Neural progenitor cell (in vitro differentiated cells): Measurements from ENCODE around the gene SLC4A1AP. TPM values are rescaled to one million over a fixed set of nuclear protein-coding genes. Genes with fewer than 3 reads are reported as not detected.

Experiments used
- DNase-seq: peaks from one replicate; pipeline ENCODE4 v3.0.0-alpha.2; 2016; ENCODE audit warnings: low spot score
- H2AFZ ChIP-seq: fragments of 200-600 bp; sonication (generic); replicated peaks from 2 replicates; pipeline ENCODE4 v1.6.1; 2016; ENCODE audit warnings: antibody characterized with exemption
- H3F3A ChIP-seq: fragments of 200-600 bp; sonication (generic); 2 replicates; pipeline ENCODE4 v1.6.1; 2016; ENCODE audit warnings: antibody characterized with exemption, low read depth
- H3K27ac ChIP-seq: fragments of 200-600 bp; sonication (generic); 2 replicates; pipeline ENCODE4 v1.5.1; 2016; ENCODE audit warnings: mild to moderate bottlenecking
- H3K27me3 ChIP-seq: fragments of 200-600 bp; sonication (generic); 2 replicates; pipeline ENCODE4 v1.6.1; 2016; ENCODE audit warnings: mild to moderate bottlenecking, moderate library complexity
- H3K36me3 ChIP-seq: fragments of 200-600 bp; sonication (generic); 2 replicates; pipeline ENCODE4 v1.5.1; 2016
- H3K4me1 ChIP-seq: fragments of 200-600 bp; sonication (generic); 2 replicates; pipeline ENCODE4 v1.6.1; 2016; ENCODE audit warnings: mixed run types
- H3K4me2 ChIP-seq: fragments of 200-600 bp; sonication (generic); 2 replicates; pipeline ENCODE4 v1.6.1; 2016
- H3K4me3 ChIP-seq: fragments of 200-600 bp; sonication (generic); 2 replicates; pipeline ENCODE4 v1.5.1; 2016
- H3K79me2 ChIP-seq: fragments of 200-600 bp; sonication (generic); 2 replicates; pipeline ENCODE4 v1.6.1; 2016; ENCODE audit warnings: low read depth
- H3K9ac ChIP-seq: fragments of 200-600 bp; sonication (generic); 2 replicates; pipeline ENCODE4 v1.6.1; 2016
- H3K9me3 ChIP-seq: fragments of 200-600 bp; sonication (generic); 2 replicates; pipeline ENCODE4 v1.5.1; 2016; ENCODE audit warnings: low read depth
- H4K20me1 ChIP-seq: fragments of 200-600 bp; sonication (generic); 2 replicates; pipeline ENCODE4 v1.6.1; 2016; ENCODE audit warnings: low read depth
- H3K27ac Mint-ChIP-seq: 3 replicates; pipeline ENCODE4 v1.8.0; 2021; ENCODE audit warnings: mixed read lengths
- H3K27me3 Mint-ChIP-seq: 2 replicates; pipeline ENCODE4 v1.8.0; 2022; ENCODE audit warnings: low read depth, mild to moderate bottlenecking, inconsistent platforms, moderate library complexity, mixed read lengths; ENCODE audit not compliant: insufficient read depth
- H3K36me3 Mint-ChIP-seq: 3 replicates; pipeline ENCODE4 v1.8.0; 2021; ENCODE audit warnings: mixed read lengths
- H3K4me1 Mint-ChIP-seq: 3 replicates; pipeline ENCODE4 v1.8.0; 2021; ENCODE audit warnings: mixed read lengths
- H3K4me3 Mint-ChIP-seq: 3 replicates; pipeline ENCODE4 v1.8.0; 2021; ENCODE audit warnings: mild to moderate bottlenecking, moderate library complexity, mixed read lengths
- H3K9me3 Mint-ChIP-seq: 3 replicates; pipeline ENCODE4 v1.8.0; 2020; ENCODE audit warnings: mixed read lengths
- CTCF ChIP-seq: fragments of 200-600 bp; sonication (generic); IDR thresholded peaks from 2 replicates; pipeline ENCODE4 v1.5.1; 2017; ENCODE audit warnings: antibody characterized with exemption, mild to moderate bottlenecking
- EZH2 ChIP-seq: fragments of 200-600 bp; sonication (generic); IDR thresholded peaks from 2 replicates; pipeline ENCODE4 v1.6.1; 2017; ENCODE audit warnings: antibody characterized with exemption, mild to moderate bottlenecking, moderate library complexity
- EZH2phosphoT487 ChIP-seq: fragments of 200-600 bp; sonication (generic); IDR thresholded peaks from 2 replicates; pipeline ENCODE4 v1.6.1; 2017; ENCODE audit warnings: antibody characterized with exemption
- small RNA-seq: library from RNA; depleted of rRNA; stranded (forward); fragments of <200 nt; gene quantifications from one replicate; pipeline ENCODE3, GENCODE V24; 2015
- total RNA-seq: library from RNA; depleted of rRNA; stranded (reverse); fragments of >200 nt; gene quantifications from 2 replicates; pipeline ENCODE4 v1.2.3, GENCODE V29; 2015; ENCODE audit warnings: low replicate concordance

Gene SLC4A1AP
- total RNA-seq, 1 donor from 2014 or later: 32.2 TPM

GRCh38 chr2:27741673-27742072, 78.0 kb downstream of the SLC4A1AP start:
- H4K20me1 ChIP-seq: no peaks in the 10 kb centered on the region
- H3K4me2 ChIP-seq: no peak overlapping the region
- H3K4me1 ChIP-seq: no peaks in the 10 kb centered on the region
- no peak overlapping the region for H2AFZ ChIP-seq
- H3K79me2 ChIP-seq: no peaks in the 10 kb centered on the region
- Mint-ChIP-seq H3K36me3 (no peaks in the 10 kb centered on the region), H3K4me1 (no peaks in the 10 kb centered on the region), H3K27me3 (peaks cover 5% of the 10 kb centered on the region), H3K9me3 (peaks cover 12% of the 10 kb centered on the region), H3K4me3 (no peak overlapping the region), H3K27ac (no peak overlapping the region)
- H3K9me3 ChIP-seq: no peaks in the 10 kb centered on the region
- H3K27me3 ChIP-seq: no peaks in the 10 kb centered on the region
- no peak for DNase-seq
- no peaks in the 10 kb centered on the region for H3F3A ChIP-seq
- no peaks in the 10 kb centered on the region for H3K36me3 ChIP-seq
- no peak overlapping the region for H3K4me3 ChIP-seq
- no peak for TF ChIP-seq EZH2phosphoT487
- no peak for TF ChIP-seq EZH2
- H3K27ac ChIP-seq: no peak overlapping the region
- no peak overlapping the region for H3K9ac ChIP-seq

GRCh38 chr2:27742571-27742970, 78.9 kb downstream of the SLC4A1AP start:
- Histone ChIP-seq H3K27me3 (no peaks in the 10 kb centered on the region), H3K4me3 (no peak overlapping the region), H3K9me3 (no peaks in the 10 kb centered on the region), H3K9ac (no peak overlapping the region), H4K20me1 (no peaks in the 10 kb centered on the region), H3F3A (no peaks in the 10 kb centered on the region), H3K27ac (no peak overlapping the region), H3K36me3 (no peaks in the 10 kb centered on the region), H3K4me2 (no peak overlapping the region), H2AFZ (no peak overlapping the region), H3K79me2 (no peaks in the 10 kb centered on the region), H3K4me1 (no peaks in the 10 kb centered on the region)
- TF ChIP-seq CTCF (no peak), EZH2 (no peak), EZH2phosphoT487 (no peak)
- Mint-ChIP-seq H3K27ac (no peak overlapping the region), H3K36me3 (no peaks in the 10 kb centered on the region), H3K4me1 (no peaks in the 10 kb centered on the region), H3K4me3 (no peak overlapping the region), H3K9me3 (peaks cover 12% of the 10 kb centered on the region), H3K27me3 (peaks cover 2% of the 10 kb centered on the region)
- DNase-seq: no peak

Small RNA genes lying within 50 kb of the gene (small RNA-seq; reads per million reads assigned to genes)
- gene RF00340: not detected

Other genes with a start within 250 kb of the SLC4A1AP start
- 136 and 151 TPM in 2 replicates for gene NRBP1, start 235.3 kb upstream of the SLC4A1AP start, total RNA-seq
- 0.88 and 11.4 TPM in 2 replicates for gene KRTCAP3, start 221.5 kb upstream of the SLC4A1AP start, total RNA-seq
- 20.3 and 30.0 TPM in 2 replicates for gene IFT172, start 174.1 kb upstream of the SLC4A1AP start, total RNA-seq
- gene FNDC4, start 168.7 kb upstream of the SLC4A1AP start, total RNA-seq: 6.2 and 18.3 TPM in 2 replicates
- 2.2 TPM in 1 of 2 replicates, not detected in the other for gene GCKR, start 167.1 kb upstream of the SLC4A1AP start, total RNA-seq
- 96.1 and 106 TPM in 2 replicates for gene ZNF512, start 80.8 kb upstream of the SLC4A1AP start, total RNA-seq
- 5.1 and 9.2 TPM in 2 replicates for gene CCDC121, start 34.9 kb upstream of the SLC4A1AP start, total RNA-seq
- gene GPN1, start 34.8 kb upstream of the SLC4A1AP start, total RNA-seq: 54.9 and 59.2 TPM in 2 replicates
- gene SUPT7L, start 275 bp upstream of the SLC4A1AP start, total RNA-seq: 35.7 and 43.5 TPM in 2 replicates
- 78.9 and 147 TPM in 2 replicates for gene MRPL33, start 107.8 kb downstream of the SLC4A1AP start, total RNA-seq
- gene RBKS, start 226.5 kb downstream of the SLC4A1AP start, total RNA-seq: 4.3 and 8.5 TPM in 2 replicates
- gene BABAM2, start 226.8 kb downstream of the SLC4A1AP start, total RNA-seq: 34.6 and 34.8 TPM in 2 replicates